NCI-H2081 treated with DMSO at 0.1 percent for 48 hours (cell line): ENCODE data around the gene KIF5A.

Source experiments
- DNase-seq: peaks from one replicate; lab custom pipeline; 2025; lab: John Stamatoyannopoulos, UW

KIF5A gene

DNA sequence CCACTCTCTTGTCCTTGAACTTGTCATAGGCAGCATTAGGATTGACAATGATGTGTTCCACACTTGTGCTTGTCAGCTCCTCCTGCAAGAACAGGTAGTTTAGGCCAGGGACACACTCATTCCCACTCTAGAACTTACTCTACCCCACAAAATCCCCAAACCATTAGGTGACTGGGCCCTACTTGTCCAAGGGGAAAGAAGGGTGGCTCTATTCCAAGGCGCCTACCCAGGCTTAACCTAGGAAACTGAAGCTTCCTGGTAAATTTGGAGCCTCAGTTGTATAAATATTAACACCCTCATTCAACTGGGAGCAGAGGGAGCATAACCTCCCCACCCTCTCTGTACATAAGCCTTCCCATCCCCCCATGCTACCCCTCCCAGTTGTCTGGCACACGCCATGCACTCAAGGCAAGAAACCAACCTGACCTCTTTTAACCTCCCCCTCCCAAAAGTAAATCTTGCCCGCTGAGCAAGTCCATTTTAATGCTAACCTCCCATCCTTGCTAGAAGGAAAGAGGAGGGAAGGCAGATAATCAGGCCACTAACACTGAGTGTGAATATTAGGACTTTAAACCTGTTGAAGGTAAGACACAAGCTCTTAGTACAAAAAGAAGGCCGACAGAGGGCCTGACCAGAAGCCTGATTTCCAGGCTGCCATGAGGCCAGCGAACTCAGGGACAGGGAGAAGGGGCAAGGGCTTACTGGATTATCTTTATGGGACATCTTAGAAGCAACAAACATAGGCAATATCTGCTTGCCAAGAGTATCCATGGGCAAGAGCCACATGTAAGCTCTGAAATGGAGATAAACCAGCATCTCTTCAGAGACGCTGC is 13.9 kb upstream of the KIF5A start:
- no peak for DNase-seq

DNA sequence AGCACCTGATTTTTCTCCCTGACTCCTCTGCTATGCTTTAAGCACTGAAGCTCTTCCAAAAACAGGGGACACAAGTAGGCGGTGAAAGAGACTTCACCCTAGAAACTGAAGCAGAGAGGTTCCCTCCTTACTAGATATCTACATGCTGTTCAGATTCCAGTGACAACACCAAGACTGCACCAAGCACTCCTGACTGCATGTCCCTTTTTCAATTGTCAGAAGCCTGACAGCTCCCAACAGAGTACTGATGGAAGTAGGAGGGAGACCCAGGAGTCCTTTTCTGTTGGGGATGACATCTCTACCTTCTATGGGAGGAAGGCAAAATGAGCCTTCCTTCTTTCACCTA is 13.3 kb upstream of the KIF5A start:
- no peak for DNase-seq

DNA sequence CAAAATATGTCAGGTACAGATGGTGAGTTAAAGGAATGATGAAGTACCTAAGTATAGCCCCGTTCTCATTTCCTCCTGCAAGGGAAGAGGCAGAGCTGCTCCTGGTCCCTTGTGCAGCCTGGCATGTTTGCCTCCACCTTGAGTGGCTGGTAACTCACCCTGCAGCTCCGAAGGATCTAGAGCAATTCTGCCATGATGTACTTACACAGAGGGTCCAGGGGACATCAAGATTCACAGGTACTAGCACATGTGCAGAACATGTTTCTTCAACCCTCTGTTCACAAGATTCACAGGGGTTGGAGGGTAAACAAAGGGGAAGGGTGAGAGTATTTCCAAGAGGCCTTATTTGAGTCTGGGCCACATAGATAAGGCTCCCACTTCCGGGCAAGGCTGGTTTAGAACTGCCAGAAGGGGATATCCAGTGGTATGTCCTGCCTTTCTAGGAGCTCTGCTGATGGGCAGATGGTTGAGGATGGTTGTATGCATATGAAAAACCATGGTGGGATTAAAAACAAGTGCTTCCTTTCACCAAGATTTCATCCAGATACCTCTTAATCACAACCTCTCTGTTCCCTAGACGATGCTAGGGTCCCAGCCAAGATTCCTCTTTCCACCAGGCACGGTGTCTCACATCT is 10.6 kb upstream of the KIF5A start:
- no peak for DNase-seq

DNA sequence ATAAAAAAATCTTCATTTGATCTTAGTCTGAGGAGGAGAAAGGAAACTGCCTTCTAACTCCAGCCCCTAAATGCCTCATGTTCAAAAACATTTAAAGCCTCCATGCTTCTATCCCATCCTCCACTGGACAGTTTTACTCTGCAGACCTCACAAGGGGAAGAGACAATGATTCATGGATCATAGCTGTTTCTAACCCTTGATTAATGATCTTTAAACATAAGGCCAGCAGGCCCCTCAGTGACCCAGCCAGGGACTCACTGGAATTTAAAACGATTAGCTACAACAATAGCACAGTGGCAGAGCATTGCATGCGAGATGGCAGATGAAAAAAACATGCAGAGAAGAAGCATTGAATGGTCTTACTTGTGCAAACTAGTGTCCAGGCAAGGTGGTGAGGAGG is 8.8 kb upstream of the KIF5A start:
- no peak for DNase-seq

DNA sequence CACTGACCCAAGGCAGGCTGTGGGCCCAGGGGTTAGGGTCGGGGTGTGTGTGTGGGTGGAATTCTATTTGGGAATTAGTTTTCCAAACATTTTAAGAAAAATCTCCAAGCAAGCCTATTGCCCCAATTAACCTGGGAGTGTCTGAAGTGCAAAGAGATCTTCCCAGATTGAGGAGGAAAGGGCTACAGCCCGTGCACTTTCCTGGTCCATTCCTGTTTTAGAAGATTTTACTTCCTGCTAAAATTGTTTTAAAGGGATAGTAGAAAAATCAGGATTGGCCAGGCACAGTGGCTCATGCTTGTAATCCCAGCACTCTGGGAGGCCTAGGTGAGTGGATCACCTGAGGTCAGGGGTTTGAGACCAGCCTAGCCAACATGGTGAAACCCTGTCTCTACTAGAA is 8.1 kb upstream of the KIF5A start:
- DNase-seq = no peak

DNA sequence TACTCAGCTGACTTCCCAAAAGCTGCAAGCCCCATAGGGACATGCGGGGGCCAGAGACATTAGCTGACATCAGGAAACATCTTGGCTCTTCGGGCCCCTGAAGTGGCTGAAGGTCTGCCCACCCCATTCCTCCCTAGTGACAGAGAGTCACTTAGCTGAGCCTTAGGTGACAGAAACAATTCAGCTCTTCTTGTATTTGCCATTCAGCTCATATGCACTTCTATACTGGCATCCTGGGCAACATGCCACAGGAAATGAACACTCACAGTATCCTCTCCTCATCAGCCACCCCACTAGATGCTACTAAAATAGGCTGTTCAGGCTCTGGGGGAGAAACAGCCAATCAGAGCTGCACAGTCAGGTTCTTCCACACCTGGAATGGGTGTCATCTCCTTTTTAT is 6.3 kb upstream of the KIF5A start:
- DNase-seq = no peak

DNA sequence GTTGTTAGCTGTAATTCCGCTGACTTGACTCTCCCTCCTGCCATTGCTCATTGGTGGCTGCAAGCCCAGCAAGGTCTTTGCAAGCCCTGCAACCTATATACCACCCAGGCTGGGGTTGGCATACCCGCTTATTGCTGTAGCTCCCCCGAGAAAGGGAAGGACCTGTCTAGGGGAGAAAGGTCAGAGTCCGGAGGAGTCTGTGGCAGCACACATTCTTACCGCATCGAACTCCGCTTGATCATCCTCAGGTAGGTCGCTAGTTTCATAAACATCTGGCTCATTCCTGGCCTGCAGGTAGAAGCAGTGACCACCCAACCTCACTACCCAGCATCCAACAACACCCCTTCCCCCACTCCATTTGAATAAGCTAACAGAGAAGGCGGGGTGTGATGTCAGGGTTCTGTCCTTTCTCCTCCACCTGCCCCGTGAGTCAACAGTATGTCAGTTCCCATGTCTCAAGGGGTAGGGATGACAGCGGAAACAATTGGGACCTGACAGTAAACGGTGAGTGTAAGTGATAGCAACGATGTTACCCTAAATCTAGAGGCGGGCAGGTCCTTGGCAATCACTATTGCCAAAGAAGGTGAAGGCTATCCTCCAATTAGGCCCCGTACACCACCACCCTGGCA is 3.9 kb upstream of the KIF5A start:
- DNase-seq = no peak

DNA sequence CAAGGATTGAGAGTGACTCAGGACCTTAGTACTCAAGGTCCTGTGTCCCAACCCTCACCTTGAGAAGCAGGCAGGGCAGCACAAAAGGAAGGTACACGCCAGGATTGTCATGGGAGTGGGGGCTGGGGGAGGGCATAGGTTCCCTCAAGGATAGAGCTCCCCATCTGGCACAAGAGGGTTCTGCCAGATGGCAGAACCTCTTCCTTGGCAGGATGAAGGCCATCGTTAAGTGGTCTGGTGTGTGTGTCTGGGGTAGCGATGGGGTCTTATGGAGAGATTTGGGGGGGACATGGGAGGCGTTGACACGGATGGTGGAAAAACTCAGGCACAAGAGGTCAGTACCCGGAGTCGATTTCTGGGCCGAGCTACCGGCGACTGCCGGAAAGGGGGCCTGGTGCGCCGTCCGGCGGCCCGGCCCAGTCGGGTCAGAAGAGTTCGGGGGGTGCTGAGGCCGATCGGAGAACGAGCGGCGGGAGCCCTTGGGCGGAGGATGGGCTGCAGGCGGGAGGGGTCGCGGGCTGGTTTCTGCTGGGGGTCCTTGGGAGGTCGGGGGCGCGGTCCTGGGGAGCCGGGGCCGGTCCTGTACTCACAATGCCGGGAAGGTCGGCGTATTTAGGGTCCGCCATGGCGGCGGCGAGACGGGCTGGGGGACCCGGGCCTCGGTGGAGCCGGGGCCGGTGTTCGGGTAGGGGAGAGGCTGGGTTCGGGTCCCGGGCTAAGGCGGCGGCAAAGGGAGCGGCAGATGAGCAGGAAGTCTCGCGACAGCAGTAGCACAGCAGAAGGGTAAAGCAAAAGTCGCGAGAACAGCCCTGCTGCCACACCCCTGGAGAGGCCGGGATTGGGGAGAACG is 3.2 kb upstream of the KIF5A start, which contains the start of gene DCTN2:
DCTN2 (minus strand) TSS at position 755 of the 850 bp plus-strand sequence; CDS start at position 626, 129 bp downstream.
- peak; percentile 87 for DNase-seq

DNA sequence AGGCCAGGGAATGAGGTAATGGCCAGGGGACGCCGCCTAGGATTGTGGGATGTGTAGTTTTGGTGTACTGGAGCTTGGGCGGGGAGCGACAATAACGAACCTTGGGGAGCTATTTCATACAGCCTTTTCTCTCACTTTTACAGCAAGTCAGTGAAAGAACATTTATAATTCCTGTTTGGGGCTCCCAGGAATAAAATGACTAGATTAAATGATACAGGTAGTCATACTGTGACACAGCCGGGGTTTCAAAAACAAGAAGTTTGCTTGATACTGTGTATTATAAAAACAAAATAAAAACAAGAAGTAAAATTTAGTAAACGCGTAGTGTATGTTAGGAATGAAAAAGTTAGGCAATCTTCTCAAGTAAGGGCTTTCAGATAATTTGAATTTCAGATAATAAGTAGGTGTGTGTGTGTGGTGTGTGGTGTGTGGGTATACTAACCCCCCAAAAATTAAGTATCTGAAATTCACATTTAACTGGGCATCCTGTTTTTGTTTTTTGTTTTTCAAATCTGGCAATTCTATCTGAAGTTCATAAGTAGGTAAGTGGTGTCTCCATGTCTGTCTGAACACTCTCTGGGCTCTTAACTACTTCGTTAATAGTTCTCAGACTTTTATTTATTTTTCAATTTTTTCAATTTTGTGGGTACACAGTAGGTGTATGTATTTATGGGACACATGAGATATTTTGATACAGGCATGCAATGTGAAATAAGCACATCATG is 2.4 kb upstream of the KIF5A start:
- DNase-seq = no peak

DNA sequence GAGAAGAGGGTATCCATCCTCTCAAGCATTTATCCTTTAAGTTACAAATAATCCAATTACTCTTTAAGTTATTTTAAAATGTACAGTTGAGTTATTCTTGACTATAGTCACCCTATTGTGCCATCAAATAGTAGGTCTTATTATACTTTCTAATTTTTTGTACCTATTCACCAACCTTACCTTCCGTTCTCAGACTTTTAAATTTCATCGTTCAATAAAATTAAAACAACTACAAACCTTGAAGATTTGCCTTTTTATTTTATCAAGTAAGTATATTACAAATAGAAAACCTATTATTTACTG is 1.9 kb upstream of the KIF5A start:
- DNase-seq = no peak

DNA sequence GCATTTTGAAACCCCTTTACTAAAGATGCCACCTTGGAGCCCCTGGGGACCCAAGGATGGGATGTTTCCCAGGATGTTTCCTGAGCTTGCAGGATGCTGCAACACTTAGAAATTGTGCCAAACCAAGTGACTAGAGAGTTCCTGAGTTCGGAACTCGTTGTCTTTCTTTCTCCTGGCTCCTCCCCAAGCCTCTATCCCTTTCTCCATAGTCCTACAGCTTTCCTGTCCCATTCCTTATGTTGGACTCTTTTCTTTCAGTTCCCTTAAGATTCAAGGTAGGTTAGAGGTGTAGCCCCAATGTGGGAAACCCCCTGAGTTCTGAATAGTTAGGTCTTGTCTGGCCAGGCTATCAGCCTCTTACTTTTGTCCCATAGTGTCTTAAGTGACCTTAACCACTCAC is 1.4 kb upstream of the KIF5A start:
- no peak for DNase-seq

DNA sequence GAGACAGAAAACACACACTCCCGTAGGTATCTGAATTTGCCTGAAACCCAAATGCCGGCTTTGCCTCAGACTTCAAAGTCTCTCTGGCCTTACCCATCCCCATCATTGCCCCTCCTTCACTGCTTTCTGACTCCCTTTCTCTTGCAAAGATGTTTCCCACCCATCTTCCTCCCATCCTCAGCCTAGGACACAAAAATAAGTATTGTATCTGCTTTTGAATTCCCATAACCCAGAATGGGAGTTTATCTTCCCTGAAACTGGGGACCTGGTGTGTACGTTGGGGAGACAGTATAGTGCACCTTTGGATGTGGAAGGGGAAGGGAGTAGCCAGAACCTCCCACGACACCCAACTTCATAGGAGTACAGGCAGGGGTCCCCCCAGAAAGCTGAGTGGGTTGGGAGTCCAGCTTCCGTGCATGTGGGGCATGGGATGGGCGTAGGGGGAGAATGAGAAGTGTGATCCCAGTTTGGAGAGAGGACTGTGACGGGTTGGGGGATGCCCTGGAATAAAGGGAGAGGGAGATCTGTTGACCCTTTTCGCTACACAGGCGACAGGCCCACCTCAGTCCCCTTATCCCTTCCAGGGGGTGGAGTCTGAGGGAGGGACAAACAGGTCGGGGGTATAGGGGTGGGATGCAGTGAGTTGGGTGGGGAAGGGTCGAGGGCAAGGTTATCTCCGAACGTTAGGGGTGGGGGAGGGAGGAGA is 488 bp upstream of the KIF5A start:
- no peak for DNase-seq

DNA sequence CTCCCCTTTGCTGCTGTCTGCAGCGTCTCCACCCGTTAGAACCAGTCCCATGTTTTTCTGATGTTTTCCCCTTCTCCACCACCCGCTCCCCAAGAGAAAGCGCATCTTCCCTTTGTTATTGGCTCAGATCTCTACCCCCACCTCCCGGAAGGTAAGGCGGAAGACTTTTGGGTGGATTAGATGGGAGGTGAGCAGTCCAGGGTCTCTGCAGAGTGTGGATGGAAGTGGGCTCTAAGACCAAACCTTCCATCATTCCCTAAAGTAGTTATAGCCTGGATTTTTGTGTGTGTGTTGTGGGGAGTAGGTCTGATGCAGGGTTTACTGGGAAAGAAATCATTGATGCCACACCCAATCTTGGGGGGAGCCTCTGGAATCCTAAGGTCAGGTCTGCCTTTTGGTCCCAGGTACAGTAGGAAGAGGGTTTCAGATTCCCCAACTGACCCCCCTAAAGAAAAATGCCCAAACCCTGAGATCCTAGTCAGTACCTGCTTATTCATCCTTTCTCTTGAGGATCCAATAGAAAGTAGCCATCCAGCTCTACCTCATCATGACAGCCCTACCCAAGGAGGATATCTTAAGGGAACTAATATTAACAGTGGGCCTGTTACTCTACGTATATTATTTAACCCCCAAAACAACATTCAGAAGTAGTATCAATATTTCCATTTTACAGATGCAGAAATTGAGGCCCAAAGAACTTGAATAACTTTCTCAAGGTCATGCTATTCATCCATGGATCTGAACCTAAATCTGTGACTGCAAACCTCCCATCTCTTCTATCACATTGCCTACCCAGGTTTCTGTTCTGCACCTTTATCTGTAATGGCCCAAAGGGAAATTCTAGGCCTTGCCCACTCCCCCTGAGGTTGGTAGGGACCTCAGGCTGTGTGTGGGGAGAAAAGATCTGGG is 1.1 kb downstream of the KIF5A start:
- DNase-seq = no peak

DNA sequence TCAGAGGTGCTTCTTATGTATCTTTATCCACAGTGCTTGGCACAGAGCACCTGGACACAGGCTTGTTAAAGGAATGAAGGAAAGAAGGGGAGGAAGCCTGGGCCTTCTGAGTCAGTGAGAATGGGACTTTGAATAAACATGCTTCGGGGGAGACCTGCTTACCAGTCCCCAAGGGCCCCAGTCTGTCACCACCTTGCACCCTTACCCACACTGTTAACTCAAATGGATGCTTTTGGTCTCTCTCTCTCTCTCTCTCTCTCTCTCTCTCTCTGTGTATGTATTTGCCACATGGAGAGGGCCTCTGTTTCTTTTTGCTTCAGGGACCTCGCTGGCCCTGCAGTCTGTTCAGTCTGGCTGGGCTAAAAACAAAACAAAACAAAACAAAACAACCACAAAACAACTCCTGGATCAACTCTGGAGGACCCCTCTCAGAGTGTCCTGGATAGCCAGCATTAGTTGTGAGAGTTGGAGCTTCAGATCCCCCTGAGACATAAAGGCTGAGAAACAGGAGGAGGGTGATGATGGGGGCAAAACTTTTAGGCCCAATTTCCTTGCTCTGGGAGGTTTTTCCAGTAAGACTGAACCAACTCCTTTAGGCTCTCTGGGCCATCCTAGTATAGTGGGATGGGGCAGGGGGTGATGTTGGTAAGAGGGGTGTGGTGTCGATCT is 1.9 kb downstream of the KIF5A start:
- no peak for DNase-seq

DNA sequence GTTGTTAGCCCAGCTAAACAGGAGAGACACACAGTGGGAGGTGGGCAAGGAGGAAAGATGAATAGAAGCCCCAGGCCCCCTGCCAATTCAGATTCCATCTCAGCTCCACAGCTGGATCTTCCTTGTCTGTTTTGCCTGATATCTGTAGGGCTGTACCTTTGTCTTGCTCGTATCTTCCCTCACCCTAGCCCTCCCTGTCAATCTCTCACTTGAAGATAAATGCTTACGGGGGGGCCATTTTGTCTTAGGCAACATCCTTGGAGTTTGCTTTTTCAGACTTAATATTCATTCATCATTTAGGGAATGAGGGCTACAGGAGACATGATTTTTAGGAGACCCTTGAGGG is 2.4 kb downstream of the KIF5A start:
- DNase-seq = no peak

DNA sequence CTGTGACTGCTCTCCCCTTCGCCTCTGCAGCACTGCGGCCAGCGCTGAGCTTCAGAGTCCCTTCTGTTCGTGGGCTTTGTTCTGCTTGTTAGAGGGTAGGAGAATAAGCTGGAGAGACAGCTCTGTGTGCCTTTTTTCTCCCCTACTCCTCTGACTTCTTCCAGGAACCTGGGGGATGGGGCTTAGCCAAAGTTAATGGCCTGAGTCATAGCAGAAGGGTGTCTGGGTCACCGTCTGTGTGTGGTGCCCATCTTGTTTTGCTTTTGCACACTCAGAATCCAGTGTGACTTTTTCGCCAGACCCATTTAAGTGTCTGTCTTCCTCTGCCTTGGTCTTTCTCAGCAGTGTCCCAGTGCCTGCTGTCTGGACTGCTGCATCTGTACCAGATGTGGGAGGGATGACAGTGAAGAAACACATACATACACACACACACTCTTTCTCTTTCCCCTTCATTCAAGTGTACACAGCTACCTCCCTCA is 3.0 kb downstream of the KIF5A start:
- DNase-seq = no peak

DNA sequence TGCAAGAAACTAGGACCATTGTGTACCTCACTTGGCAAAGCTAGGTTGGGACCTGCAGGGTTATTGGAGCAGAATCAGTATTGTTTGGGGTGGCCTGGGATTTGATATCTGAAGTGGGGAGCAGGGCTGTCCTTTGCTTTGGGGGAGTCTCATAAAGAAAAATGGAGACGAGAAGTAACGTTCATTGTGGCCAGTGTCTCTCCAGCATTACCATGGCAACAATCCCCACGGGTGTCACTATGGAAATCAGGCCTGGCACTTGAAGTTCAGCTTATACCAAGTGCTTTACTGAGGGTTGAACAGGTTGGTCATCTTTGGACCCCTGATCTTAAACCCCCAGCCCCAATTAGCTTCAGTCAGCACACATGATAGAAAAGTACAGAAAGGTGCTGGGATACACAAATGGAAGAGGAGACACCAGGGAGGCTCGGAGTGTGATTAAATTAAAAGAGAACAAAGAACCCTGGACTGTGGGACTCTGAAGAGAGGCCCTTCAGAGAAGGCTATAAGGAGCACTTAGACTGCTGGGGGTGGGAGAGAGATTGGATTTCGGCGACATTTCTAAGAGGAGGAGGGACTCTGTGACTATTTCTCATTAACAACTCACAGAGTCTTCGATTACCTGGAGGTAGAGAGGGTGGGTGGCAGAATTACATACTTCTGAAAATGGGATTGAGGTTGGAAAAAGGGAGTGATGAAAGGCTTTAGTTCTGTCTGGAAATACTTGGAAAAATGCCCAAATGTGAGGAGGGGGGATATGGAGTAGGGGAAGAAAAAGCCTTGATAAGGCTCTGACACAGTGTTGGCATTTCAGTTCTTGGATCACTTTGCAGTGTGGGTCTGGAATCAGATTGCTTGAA is 3.7 kb downstream of the KIF5A start:
- DNase-seq = no peak

DNA sequence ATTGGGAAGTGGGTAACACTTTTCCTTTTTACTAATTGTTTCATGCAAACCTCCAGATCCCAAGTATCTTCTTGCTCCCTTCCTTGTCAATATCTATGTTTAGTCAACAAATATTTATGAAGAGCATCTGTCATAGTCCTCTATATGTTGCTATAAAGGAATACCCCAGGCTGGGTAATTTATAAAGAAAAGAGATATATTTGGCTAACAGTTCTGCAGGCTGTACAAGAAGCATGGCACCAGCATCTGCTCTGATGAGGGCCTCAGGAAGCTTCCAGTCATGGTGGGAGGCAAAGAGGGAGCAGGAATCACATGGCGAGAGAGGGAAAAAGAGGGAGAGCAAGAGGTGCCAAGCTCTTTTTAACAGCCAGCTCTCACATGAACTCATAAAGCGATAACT is 4.6 kb downstream of the KIF5A start:
- no peak for DNase-seq

DNA sequence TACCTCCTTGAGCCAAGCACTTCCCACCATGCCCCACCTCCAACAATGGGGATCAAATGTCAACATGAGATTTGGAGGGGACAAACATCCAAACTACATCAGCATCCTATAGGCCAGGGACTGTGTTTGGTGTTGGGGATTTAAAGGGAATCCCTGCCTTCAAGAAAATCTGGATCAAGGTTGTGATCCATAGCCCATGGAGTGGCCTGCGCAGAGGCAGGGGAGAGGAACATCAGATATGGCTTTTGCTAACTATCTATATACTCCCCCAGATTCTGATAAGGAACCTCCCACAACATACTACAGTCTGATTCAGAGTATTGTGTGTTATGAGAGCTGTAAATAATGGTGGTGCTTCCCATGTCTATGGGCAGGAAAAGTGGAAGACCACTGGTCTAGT is 5.1 kb downstream of the KIF5A start:
- DNase-seq = no peak
